ENCODE data around the gene SLC6A6.
"Not testable (repeated sequence)": the region's sequence is repeated elsewhere in the genome, so short reads cannot be mapped to it uniquely, and the experiment has no call there.

Gene SLC6A6

GRCh38 chr3:14511623-14512280 is 109.3 kb downstream of the SLC6A6 start:
- no peak for DNase-seq

- DNase-seq = no peak
Measured at GRCh38 chr3:14512281-14512941, 110.0 kb downstream of the SLC6A6 start.

GRCh38 chr3:14512942-14513327 is 110.5 kb downstream of the SLC6A6 start:
- DNase-seq = no peak

- no peak for DNase-seq
Measured at GRCh38 chr3:14513566-14514322, 111.3 kb downstream of the SLC6A6 start.

GRCh38 chr3:14514323-14514720 is 111.9 kb downstream of the SLC6A6 start:
- DNase-seq = no peak

- not testable (repeated sequence) for DNase-seq
Measured at GRCh38 chr3:14515526-14515925, 113.1 kb downstream of the SLC6A6 start.

GRCh38 chr3:14516738-14517345 is 114.4 kb downstream of the SLC6A6 start:
- no peak for DNase-seq

- no peak for DNase-seq
Measured at GRCh38 chr3:14517601-14518431, 115.4 kb downstream of the SLC6A6 start.

- DNase-seq = no peak
Measured at GRCh38 chr3:14518432-14518802, 116.0 kb downstream of the SLC6A6 start.

GRCh38 chr3:14518893-14519292 is 116.5 kb downstream of the SLC6A6 start:
- no peak for DNase-seq

- no peak for DNase-seq
Measured at GRCh38 chr3:14519406-14519805, 117.0 kb downstream of the SLC6A6 start.

GRCh38 chr3:14520149-14520548 is 117.7 kb downstream of the SLC6A6 start:
- no peak for DNase-seq

GRCh38 chr3:14520967-14521366 is 118.6 kb downstream of the SLC6A6 start:
- no peak for DNase-seq

GRCh38 chr3:14521611-14522010 is 119.2 kb downstream of the SLC6A6 start:
- no peak for DNase-seq

- no peak for DNase-seq
Measured at GRCh38 chr3:14522129-14522691, 119.8 kb downstream of the SLC6A6 start.

- no peak for DNase-seq
Measured at GRCh38 chr3:14522768-14523167, 120.4 kb downstream of the SLC6A6 start.

- no peak for DNase-seq
Measured at GRCh38 chr3:14523792-14524191, 121.4 kb downstream of the SLC6A6 start.

- DNase-seq = no peak
Measured at GRCh38 chr3:14524311-14524711, 121.9 kb downstream of the SLC6A6 start.

- DNase-seq = no peak
Measured at GRCh38 chr3:14524920-14525660, 122.7 kb downstream of the SLC6A6 start.

GRCh38 chr3:14525685-14526631 is 123.6 kb downstream of the SLC6A6 start:
- no peak for DNase-seq

All from NCI-H1694 (cell line).